Tibial artery (tissue), 4 donors: ENCODE data around the gene MDM4.

Source experiments
- DNase-seq, 2 donors: peaks; one replicate each; pipeline ENCODE4 v3.0.0-alpha.2; 2019
- H3K27ac ChIP-seq, 2 donors: fragments of 200-600 bp; sonication (generic) in 1 of 2; 1 replicate in 1 of 2; 2 replicates in 1 of 2; pipeline ENCODE4 v1.5.1; 2018 to 2019; ENCODE audit warnings: mild to moderate bottlenecking in 1 of 2
- H3K27me3 ChIP-seq, 2 donors: fragments of 200-600 bp; sonication (generic) in 1 of 2; one replicate each; pipeline versions ENCODE4 v1.5.1 to v1.6.0; 2016 to 2019
- H3K36me3 ChIP-seq, 3 donors: fragments of 200-600 bp; sonication (generic) in 2 of 3; one replicate each; pipeline ENCODE4 v1.5.1; 2016 to 2019; ENCODE audit warnings: mild to moderate bottlenecking in 2 of 3
- H3K4me1 ChIP-seq, 4 donors: fragments of 200-600 bp; sonication (generic) in 2 of 4; 1 replicate in 3 of 4; 2 replicates in 1 of 4; pipeline ENCODE4 v1.5.1; 2016 to 2019
- H3K4me3 ChIP-seq, 2 donors: fragments of 200-600 bp; sonication (generic) in 1 of 2; 1 replicate in 1 of 2; 2 replicates in 1 of 2; pipeline ENCODE4 v1.5.1; 2018 to 2019; ENCODE audit warnings: mild to moderate bottlenecking in 2 of 2
- H3K9me3 ChIP-seq, 3 donors: fragments of 200-600 bp; sonication (generic) in 1 of 3; one replicate each; pipeline ENCODE4 v1.5.1; 2016 to 2019
- CTCF ChIP-seq, 2 experiments: fragments of 200-600 bp in 1 of 2; fragments of 450-650 bp in 1 of 2; IDR thresholded peaks; one replicate each; pipeline ENCODE4 v1.5.1; 2017 to 2019; ENCODE audit warnings: antibody characterized with exemption in 2 of 2, mild to moderate bottlenecking in 1 of 2, moderate library complexity in 1 of 2
- intact Hi-C: fragments of 100-400 bp; cut with DNase I; formaldehyde crosslinking; loops from one replicate; pipeline ENCODE4 v1.15.0; 2023; ENCODE audit warnings: low total_unique reads

The MDM4 gene

DNA sequence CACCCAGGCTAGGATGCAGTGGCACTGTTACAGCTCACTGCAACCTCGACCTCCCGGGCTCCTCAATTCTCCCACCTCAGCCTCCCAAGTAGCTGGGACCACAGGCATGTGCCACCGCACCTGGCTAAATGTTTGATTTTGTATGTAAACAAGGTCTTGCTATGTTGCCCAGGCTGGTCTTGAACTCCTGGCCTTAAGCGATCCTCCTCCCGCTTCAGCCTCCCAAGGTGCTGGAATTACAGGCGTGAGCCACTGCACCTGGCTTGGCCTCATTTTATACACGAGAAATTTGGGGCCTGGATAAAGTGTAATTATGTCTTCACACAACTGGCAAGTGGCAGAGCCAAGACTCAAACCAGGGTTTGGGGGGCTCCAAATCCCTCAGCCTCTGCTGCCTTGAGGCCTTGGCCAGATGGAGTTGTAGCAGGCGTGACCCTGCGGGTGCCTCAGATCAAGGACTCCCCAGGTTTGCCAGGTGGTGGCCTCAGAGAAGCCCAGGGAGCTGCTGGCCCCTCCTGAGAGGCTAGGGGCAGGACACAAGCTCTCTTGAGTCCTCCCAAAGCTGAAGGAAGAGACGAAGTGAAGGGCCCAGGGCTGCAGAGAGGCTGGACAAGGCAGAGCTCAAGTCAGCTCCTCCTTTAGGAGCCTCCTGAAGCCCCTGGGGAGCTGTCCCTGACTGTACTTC, 61.7 kb downstream of the MDM4 start:
- DNase-seq: peak in 1 of 2 donors; percentile 35
- Histone ChIP-seq H3K4me1 (peaks cover 0 to 6% (median 0%) of the 10 kb centered on the region in 4 donors), H3K27ac (no peak overlapping the region), H3K9me3 (no peaks in the 10 kb centered on the region), H3K27me3 (no peaks in the 10 kb centered on the region), H3K36me3 (no peaks in the 10 kb centered on the region), H3K4me3 (no peak overlapping the region)
- intact Hi-C loops: no loop called here
- no peak for TF ChIP-seq CTCF (IDR thresholded peaks at IDR 0.05)

DNA sequence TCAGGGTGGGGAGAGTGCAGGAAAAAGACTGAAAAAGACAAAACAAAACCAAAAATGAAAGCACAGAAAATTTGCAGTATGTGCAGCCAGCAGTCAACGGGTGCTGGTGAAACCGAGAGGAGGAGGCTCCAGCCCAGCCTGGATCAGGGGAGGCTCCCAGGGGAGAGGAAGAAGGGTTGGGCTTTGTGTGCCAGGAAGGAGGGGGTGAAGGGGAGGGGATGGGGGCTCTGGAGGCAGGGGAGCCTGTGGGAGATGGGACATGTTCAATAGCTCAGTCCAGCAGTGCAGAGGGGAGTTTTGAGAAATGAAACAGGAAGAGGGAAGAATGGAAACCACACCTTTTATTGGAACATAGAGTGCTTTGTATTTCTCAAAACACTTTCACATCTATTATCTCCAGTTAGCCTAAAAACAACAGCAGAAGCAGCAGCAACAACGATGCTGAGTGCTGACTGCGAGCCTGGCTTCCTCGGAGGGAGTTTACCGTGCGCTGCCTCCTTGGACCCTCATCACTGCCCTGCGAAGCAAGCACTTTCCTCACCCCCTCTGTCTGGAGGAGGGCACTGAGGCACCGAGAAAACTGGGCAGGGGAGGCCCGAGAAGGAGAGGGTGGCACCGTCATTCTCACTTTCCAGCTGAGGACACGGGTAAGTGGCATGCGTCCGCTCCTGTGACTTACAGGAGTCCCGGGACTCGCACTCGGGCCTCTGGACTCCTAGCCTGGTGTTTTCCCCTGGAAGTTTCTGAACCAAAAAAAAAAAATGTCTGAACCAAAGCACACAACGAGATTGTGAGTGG, 62.9 kb downstream of the MDM4 start:
- peak overlapping the region in 1 of 2 donors; percentile 33 for H3K4me3 ChIP-seq
- H3K36me3 ChIP-seq: no peaks in the 10 kb centered on the region
- H3K4me1 ChIP-seq: peaks cover 0 to 6% (median 0%) of the 10 kb centered on the region in 4 donors
- no peak for TF ChIP-seq CTCF (IDR thresholded peaks at IDR 0.05)
- no peaks in the 10 kb centered on the region for H3K9me3 ChIP-seq
- H3K27ac ChIP-seq: no peak overlapping the region
- no peaks in the 10 kb centered on the region for H3K27me3 ChIP-seq
- DNase-seq: peak in 1 of 2 donors; percentile 62
- intact Hi-C loops: no loop called here

GRCh38 chr1:204579681-204580080, 63.5 kb downstream of the MDM4 start:
- Histone ChIP-seq H3K9me3 (no peaks in the 10 kb centered on the region), H3K36me3 (no peaks in the 10 kb centered on the region), H3K4me1 (peaks cover 0 to 6% (median 0%) of the 10 kb centered on the region in 4 donors), H3K27me3 (no peaks in the 10 kb centered on the region), H3K4me3 (no peak overlapping the region), H3K27ac (no peak overlapping the region)
- DNase-seq: no peak
- intact Hi-C loops: no loop called here
- no peak for TF ChIP-seq CTCF (IDR thresholded peaks at IDR 0.05)

- no peaks in the 10 kb centered on the region for H3K36me3 ChIP-seq
- H3K9me3 ChIP-seq: no peaks in the 10 kb centered on the region
- peaks cover 0 to 6% (median 0%) of the 10 kb centered on the region in 4 donors for H3K4me1 ChIP-seq
- no peak for DNase-seq
- H3K4me3 ChIP-seq: no peak overlapping the region
- intact Hi-C loops: no loop called here
- TF ChIP-seq CTCF (IDR thresholded peaks at IDR 0.05): no peak
- no peaks in the 10 kb centered on the region for H3K27me3 ChIP-seq
- H3K27ac ChIP-seq: no peak overlapping the region
Observed at GRCh38 chr1:204580862-204581261, 64.7 kb downstream of the MDM4 start.

GRCh38 chr1:204581759-204582158, 65.6 kb downstream of the MDM4 start:
- DNase-seq: no peak

More at GRCh38 chr1:204581759-204582158, 65.6 kb downstream of the MDM4 start:
- intact Hi-C loops: no loop called here
- no peaks in the 10 kb centered on the region for H3K9me3 ChIP-seq
- no peak overlapping the region for H3K27ac ChIP-seq
- H3K4me3 ChIP-seq: no peak overlapping the region
- no peaks in the 10 kb centered on the region for H3K36me3 ChIP-seq
- H3K4me1 ChIP-seq: peaks cover 0 to 6% (median 0%) of the 10 kb centered on the region in 4 donors
- H3K27me3 ChIP-seq: no peaks in the 10 kb centered on the region
- no peak for TF ChIP-seq CTCF (IDR thresholded peaks at IDR 0.05)
